HG03103 (cell line): ENCODE results near the gene IZUMO4.
"Not testable (repeated sequence)": the region's sequence is repeated elsewhere in the genome, so short reads cannot be mapped to it uniquely, and the experiment has no call there.

ENCODE experiments used
- ATAC-seq: cut with Tn5 transposase; IDR thresholded peaks from one replicate; pipeline ENCODE4 v1.9.1; 2021; ENCODE audit warnings: low read depth; ENCODE audit not compliant: unreplicated experiment

IZUMO4 gene

DNA sequence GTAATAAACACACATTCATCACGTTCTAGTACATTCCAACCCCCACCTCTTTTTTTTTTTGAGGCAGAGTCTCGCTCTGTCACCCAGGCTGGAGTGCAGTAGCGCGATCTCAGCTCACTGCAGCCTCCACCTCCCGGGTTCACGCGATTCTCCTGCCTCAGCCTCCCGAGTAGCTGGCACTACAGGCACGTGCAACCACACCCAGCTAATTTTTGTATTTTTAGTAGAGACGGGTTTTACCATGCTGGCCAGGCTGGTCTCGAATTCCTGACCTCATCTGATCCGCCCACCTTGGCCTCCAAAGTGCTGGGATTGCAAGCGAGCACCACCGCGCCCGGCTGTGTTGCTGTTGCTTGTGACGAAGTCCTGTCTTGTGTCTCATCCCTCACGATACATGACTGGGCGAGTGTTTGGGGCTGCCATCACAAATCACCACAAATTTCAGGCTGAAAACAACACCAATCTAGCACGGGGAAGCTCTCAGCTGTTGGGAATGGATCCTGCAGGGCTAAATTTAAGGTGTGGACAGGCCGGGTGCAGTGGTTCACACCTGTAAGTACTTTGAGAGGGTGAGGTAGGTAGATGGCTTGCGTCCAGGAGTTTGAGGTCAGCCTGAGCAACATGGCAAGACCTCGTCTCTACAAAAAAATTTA lies 16.3 kb upstream of the IZUMO4 start:
- ATAC-seq, result no peak

DNA sequence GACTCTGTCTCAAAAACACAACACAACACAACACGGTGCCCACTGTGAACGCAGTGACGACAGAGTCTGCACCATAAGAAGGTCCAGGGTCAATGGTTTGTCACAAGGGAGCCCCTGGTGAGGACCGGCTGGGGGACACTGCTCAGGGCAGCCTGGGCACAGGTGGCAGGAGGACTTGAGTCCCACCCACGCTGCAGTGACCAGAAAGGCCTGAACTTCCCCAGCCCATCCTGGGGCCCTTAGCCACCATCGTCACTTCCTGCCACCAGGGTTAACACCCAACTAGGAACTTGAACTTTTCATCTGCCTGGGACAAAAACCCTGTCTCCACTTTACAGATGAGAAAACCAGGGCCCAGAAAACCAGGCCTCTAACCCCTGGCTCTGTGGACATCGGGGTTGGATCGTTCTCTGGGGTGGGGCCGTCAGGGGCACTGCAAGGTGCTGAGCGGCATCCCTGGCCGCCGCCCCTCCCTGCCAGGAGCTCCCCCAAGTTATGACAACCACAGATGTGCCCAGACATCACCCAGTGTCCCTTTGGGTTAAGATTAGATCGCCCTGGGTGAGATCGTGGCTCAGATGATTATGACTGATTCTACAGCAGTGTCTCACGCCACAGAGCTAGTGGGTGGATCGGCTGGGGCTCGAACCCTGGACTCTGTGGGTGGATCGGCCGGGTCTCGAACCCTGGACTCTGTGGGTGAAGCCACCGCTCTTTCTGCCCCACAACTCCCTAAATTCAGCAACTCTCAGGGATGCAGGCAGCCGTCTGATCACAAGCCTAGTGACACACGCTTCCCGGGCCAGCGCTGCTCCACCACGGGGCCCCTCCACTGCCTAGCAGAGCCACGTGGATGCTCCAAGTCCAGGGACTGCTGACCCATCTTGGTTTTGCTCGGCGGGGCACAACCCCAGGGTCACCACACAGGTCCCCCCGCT lies 14.6 kb upstream of the IZUMO4 start:
- ATAC-seq, result no peak

GRCh38 chr19:2083174-2083854 lies 13.4 kb upstream of the IZUMO4 start:
- no peak for ATAC-seq

DNA sequence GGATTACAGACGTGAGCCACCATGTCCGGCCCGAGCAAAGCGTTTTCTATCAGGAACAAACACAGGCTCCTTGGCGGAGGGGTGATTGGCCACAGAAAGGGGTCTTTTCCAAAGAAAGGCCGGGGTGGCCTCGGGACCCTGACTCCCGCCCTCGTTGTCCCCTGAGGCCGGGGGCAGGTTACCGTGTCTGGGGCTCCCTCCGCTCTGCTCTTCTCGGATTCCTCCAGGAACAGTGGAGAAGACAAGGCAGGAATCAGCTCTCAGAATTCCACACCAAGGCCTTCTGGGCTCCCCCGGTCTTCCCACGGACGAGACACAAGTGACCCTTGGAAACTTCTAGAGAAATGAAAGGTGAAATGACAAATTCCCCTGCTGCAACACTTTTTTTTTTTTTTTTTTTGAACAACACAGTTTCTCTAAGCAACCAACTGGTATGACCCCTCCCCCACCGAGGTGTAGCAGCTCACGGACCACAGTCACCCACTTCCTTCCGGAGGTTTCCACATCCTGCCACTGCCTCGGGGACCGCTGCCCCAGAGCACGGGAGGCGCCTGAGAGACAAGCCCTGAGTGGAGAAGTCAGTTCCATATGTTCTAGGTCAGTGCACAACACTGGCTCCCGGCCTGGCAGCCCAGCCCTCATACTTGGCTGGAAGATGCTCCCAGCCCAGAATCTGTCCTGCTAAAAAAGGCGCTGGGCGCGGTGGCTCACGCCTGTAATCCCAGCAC lies 11.6 kb upstream of the IZUMO4 start:
- ATAC-seq, result no peak

DNA sequence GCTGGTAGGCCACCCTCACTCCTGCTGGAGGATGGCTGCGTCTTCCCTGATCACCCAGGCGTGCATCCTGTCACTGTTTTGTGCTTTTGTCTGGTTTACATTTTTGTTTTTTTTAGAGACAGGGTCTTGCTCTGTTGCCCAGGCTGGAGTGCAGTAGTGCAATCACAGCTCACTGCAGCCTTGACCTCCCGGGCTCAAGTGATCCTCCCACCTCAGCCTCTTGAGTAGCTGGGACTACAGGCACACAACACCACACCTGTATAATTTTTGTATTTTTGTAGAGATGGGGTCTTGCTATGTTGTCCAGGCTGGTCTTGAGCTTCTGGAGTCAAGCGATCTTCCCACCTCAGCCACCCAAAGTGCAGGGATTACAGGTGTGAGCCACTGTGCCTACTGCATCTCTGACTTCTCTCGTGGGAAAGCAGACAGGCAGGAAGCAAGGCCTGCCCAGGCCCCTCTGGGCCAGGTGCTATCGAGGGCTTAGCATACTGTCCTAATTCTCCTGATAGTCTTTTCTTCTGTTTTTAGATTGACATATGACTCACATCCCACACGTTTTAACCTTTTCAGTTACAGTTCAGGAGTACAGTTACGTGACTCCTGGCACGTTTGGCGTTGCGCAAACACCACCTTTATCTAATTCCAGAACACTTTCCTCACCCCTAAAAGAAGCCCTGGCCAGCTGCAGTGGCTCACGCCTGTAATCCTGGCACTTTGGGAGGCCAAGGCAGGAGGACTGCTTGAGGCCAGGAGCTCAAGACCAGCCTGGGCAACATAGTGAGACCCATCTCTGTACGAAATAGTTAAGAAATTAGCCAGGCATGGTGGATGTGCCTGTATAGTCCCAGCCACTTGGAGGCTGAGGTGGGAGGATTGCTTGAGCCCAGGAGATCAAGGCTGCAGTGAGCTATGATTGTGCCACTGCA lies 9.8 kb upstream of the IZUMO4 start:
- not testable (repeated sequence) for ATAC-seq

GRCh38 chr19:2087621-2088100 lies 9.1 kb upstream of the IZUMO4 start:
- no peak for ATAC-seq

GRCh38 chr19:2089001-2089711 lies 7.6 kb upstream of the IZUMO4 start:
- ATAC-seq, result no peak

DNA sequence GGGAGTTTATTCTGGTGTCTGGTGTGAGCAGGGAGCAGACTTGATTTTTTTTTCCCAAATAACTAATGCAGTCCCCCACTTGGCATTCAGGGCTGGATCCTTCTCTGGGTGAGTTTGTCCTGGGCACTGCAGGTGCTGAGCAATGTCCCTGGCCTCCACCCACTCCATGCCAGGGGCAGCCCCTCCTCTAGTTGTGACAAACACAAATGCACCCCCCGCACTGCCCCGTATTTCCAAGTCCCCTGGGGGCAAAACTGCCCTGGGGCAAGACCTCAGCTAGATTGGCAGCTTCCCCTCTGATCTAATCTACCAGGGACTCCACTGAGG lies 7.0 kb upstream of the IZUMO4 start:
- no peak for ATAC-seq

DNA sequence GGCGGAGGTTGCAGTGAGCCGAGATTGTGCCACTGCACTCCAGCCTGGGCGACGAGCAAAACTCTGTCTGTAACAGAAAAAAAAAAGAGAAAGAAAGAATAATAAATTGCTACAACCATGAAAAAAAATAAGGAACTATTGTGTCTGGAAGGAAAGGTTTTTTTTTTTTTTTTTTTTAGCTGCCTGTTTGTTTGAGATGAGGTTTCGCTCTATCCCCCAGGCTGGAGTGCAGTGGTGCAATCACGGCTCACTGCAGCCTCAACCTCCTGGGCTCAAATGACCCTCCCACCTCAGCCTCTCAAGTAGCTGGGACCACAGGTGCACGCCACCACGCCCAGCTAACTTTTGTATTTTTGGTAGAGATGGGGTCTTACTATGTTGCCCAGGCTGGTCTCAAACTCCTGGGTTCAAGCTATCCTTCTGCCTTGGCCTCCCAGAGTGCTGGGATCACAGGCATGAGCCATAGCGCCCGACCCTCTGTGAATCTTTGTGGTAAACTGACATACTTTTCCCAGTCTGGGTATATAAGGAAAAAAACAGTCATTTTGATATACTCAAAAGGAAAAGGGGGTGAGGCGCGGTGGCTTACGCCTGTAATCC lies 4.7 kb upstream of the IZUMO4 start:
- not testable (repeated sequence) for ATAC-seq

GRCh38 chr19:2096034-2096479 lies 658 bp upstream of the IZUMO4 start, which contains the start of gene MOB3A:
Gene MOB3A (minus strand): TSS chr19:2096326. CDS start chr19:2078560, 17,766 bp downstream.
- peak; percentile 19 for ATAC-seq

DNA sequence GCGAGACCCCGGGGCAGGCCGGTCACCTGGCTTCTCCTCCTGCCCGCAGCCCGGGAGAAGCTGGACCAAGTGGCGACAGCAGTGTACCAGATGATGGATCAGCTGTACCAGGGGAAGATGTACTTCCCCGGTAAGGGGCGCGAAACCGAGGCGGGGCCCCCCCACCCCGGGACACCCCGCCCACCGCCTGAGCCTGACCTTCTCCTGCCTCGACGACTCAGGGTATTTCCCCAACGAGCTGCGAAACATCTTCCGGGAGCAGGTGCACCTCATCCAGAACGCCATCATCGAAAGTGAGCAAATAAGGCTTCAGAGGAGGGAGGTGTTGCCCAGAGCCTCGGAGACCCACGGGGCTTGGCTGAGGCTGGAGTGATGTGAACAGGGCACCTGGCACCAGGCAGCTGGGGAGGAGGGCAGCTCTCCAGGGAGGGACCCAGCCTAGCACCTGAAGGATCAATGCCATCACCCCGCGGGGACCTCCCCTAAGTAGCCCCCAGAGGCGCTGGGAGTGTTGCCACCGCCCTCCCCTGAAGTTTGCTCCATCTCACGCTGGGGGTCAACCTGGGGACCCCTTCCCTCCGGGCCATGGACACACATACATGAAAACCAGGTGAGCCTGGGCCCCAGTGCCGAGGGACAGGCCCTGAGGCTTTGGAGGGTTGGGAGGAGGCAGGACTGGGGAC lies 629 bp downstream of the IZUMO4 start:
- ATAC-seq, result no peak

- ATAC-seq, result no peak
Measured at GRCh38 chr19:2097886-2098327, 1.2 kb downstream of the IZUMO4 start.

DNA sequence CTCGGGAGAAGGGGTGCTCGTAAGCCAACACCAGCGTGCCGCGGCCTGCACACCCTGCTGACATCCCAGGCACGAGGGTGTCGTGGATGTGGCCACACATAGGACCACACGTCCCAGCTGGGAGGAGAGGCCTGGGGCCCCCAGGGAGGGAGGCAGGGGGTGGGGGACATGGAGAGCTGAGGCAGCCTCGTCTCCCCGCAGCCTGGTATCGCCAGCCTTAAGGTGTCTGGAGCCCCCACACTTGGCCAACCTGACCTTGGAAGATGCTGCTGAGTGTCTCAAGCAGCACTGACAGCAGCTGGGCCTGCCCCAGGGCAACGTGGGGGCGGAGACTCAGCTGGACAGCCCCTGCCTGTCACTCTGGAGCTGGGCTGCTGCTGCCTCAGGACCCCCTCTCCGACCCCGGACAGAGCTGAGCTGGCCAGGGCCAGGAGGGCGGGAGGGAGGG lies 2.4 kb downstream of the IZUMO4 start:
- ATAC-seq, result no peak

GRCh38 chr19:2099937-2100718 lies 3.4 kb downstream of the IZUMO4 start:
- ATAC-seq, result no peak

GRCh38 chr19:2100719-2101061 lies 4.0 kb downstream of the IZUMO4 start:
- ATAC-seq, result no peak

GRCh38 chr19:2101417-2102335 lies 5.0 kb downstream of the IZUMO4 start:
- no peak for ATAC-seq
